ENCODE data around the gene CACNB4. TPM values are rescaled to one million over a fixed set of nuclear protein-coding genes. Genes with fewer than 3 reads are reported as not detected.

Gene CACNB4
- total RNA-seq, 4 donors from 2014 or later: 0.88 to 4.6 (median 2.6) TPM

- Histone ChIP-seq H3K9me3 (no peaks in the 10 kb centered on the region), H3K4me1 (no peaks in the 10 kb centered on the region), H3K4me3 (no peak overlapping the region), H3K27ac (no peak overlapping the region), H3K27me3 (no peaks in the 10 kb centered on the region), H3K36me3 (no peaks in the 10 kb centered on the region)
- TF ChIP-seq POLR2A (IDR thresholded peaks at IDR 0.05) (no peak), CTCF (IDR thresholded peaks at IDR 0.05) (no peak)
- no peak for DNase-seq
Measured at GRCh38 chr2:151907286-151908203, 191.3 kb downstream of the CACNB4 start.

- Histone ChIP-seq H3K9me3 (no peaks in the 10 kb centered on the region), H3K27ac (no peak overlapping the region), H3K36me3 (no peaks in the 10 kb centered on the region), H3K4me3 (no peak overlapping the region), H3K4me1 (no peaks in the 10 kb centered on the region), H3K27me3 (no peaks in the 10 kb centered on the region)
- no peak for DNase-seq
- TF ChIP-seq POLR2A (IDR thresholded peaks at IDR 0.05) (no peak), CTCF (IDR thresholded peaks at IDR 0.05) (no peak)
Measured at GRCh38 chr2:151906633-151906998, 192.2 kb downstream of the CACNB4 start.

- Histone ChIP-seq H3K27me3 (no peaks in the 10 kb centered on the region), H3K27ac (no peak overlapping the region), H3K9me3 (no peaks in the 10 kb centered on the region), H3K4me3 (no peak overlapping the region), H3K4me1 (no peaks in the 10 kb centered on the region), H3K36me3 (no peaks in the 10 kb centered on the region)
- no peak for TF ChIP-seq CTCF (IDR thresholded peaks at IDR 0.05)
- TF ChIP-seq POLR2A (IDR thresholded peaks at IDR 0.05): no peak
- no peak for DNase-seq
Measured at GRCh38 chr2:151905963-151906632, 192.7 kb downstream of the CACNB4 start.

GRCh38 chr2:151904807-151905206 lies 194.0 kb downstream of the CACNB4 start:
- no peak for DNase-seq
- no peaks in the 10 kb centered on the region for H3K4me1 ChIP-seq

GRCh38 chr2:151904021-151904420 lies 194.8 kb downstream of the CACNB4 start:
- no peak for DNase-seq
- Histone ChIP-seq H3K27ac (no peak overlapping the region), H3K27me3 (no peaks in the 10 kb centered on the region), H3K9me3 (no peaks in the 10 kb centered on the region), H3K4me3 (no peak overlapping the region), H3K4me1 (no peaks in the 10 kb centered on the region), H3K36me3 (no peaks in the 10 kb centered on the region)
- TF ChIP-seq CTCF (IDR thresholded peaks at IDR 0.05): no peak
- TF ChIP-seq POLR2A (IDR thresholded peaks at IDR 0.05): no peak

More at GRCh38 chr2:151904807-151905206, 194.0 kb downstream of the CACNB4 start:
- Histone ChIP-seq H3K27ac (no peak overlapping the region), H3K36me3 (no peaks in the 10 kb centered on the region), H3K27me3 (no peaks in the 10 kb centered on the region), H3K4me3 (no peak overlapping the region), H3K9me3 (no peaks in the 10 kb centered on the region)
- TF ChIP-seq POLR2A (IDR thresholded peaks at IDR 0.05) (no peak), CTCF (IDR thresholded peaks at IDR 0.05) (no peak)
